ENCODE measurements around the gene LIG4. TPM values are rescaled to one million over a fixed set of nuclear protein-coding genes. Genes with fewer than 3 reads are reported as not detected.
A peak's percentile ranks its signal among the peaks of the same experiment; 100 is the strongest.

Gene LIG4
- polyA plus RNA-seq, 6 donors from 2014 or later, result 8.7 to 13.2 (median 11.2) TPM

GRCh38 chr13:108185223-108185622, 30.1 kb downstream of the LIG4 start:
- Mint-ChIP-seq H3K9me3 (peaks cover 0 to 8% (median 0%) of the 10 kb centered on the region in 7 donors), H3K4me3 (peak overlapping the region in 7 of 8 donors; percentile 61 to 82 (median 73)), H3K4me1 (peaks cover 15 to 32% (median 18%) of the 10 kb centered on the region in 3 donors), H3K27ac (peak overlapping the region; percentile 90 to 99 (median 96)), H3K27me3 (no peaks in the 10 kb centered on the region), H3K36me3 (peaks cover 0 to 9% of the 10 kb centered on the region in 2 donors)
- DNase-seq, result peak; percentile 56
- peak; percentile 98 for ATAC-seq (ENCODE audit: low read depth in 2 of 2)

GRCh38 chr13:108182652-108183051, 32.7 kb downstream of the LIG4 start:
- Mint-ChIP-seq H3K9me3 (peaks cover 0 to 2% (median 0%) of the 10 kb centered on the region in 7 donors), H3K27me3 (no peaks in the 10 kb centered on the region), H3K4me3 (no peak overlapping the region), H3K4me1 (peaks cover 15 to 32% (median 18%) of the 10 kb centered on the region in 3 donors), H3K27ac (peak overlapping the region in 1 of 6 donors; percentile 90), H3K36me3 (peaks cover 0 to 9% of the 10 kb centered on the region in 2 donors)
- ATAC-seq (ENCODE audit: low read depth in 2 of 2) (no peak), DNase-seq (no peak)

- peaks cover 0 to 9% of the 10 kb centered on the region in 2 donors for H3K36me3 Mint-ChIP-seq
- ATAC-seq (ENCODE audit: low read depth in 2 of 2) (no peak), DNase-seq (no peak)
- H3K4me3 Mint-ChIP-seq, result no peak overlapping the region
- peaks cover 0 to 12% (median 6%) of the 10 kb centered on the region in 7 donors for H3K9me3 Mint-ChIP-seq
- peak overlapping the region in 1 of 6 donors; percentile 5 for H3K27ac Mint-ChIP-seq
- no peaks in the 10 kb centered on the region for H3K27me3 Mint-ChIP-seq
- peaks cover under 1 to 2% (median 1%) of the 10 kb centered on the region in 3 donors for H3K4me1 Mint-ChIP-seq
Observed at GRCh38 chr13:108178078-108178477, 37.3 kb downstream of the LIG4 start.

GRCh38 chr13:108176685-108177274, 38.6 kb downstream of the LIG4 start:
- Mint-ChIP-seq H3K27me3 (peaks cover 0 to 12% (median 4%) of the 10 kb centered on the region in 3 donors), H3K4me1 (peaks cover 0 to 2% (median 0%) of the 10 kb centered on the region in 3 donors), H3K36me3 (peaks cover 0 to 13% of the 10 kb centered on the region in 2 donors), H3K4me3 (no peak overlapping the region), H3K27ac (peak overlapping the region in 3 of 6 donors; percentile 57 to 74 (median 73)), H3K9me3 (peaks cover 0 to 18% (median 12%) of the 10 kb centered on the region in 7 donors)
- DNase-seq (peak; percentile 59), ATAC-seq (ENCODE audit: low read depth in 2 of 2) (peak; percentile 41 to 82)

GRCh38 chr13:108168929-108169328, 46.4 kb downstream of the LIG4 start:
- no peak for ATAC-seq (ENCODE audit: low read depth in 2 of 2)
- DNase-seq, result no peak
- Mint-ChIP-seq H3K4me1 (no peaks in the 10 kb centered on the region), H3K4me3 (no peak overlapping the region), H3K27me3 (peaks cover 16 to 59% (median 55%) of the 10 kb centered on the region in 3 donors), H3K36me3 (peaks cover 11 to 32% of the 10 kb centered on the region in 2 donors), H3K9me3 (peaks cover 16 to 37% (median 27%) of the 10 kb centered on the region in 7 donors), H3K27ac (no peak overlapping the region)

- peaks cover 11 to 17% of the 10 kb centered on the region in 2 donors for H3K36me3 Mint-ChIP-seq
- no peak overlapping the region for H3K27ac Mint-ChIP-seq
- DNase-seq, result no peak
- no peaks in the 10 kb centered on the region for H3K4me1 Mint-ChIP-seq
- ATAC-seq (ENCODE audit: low read depth in 2 of 2), result no peak
- H3K9me3 Mint-ChIP-seq, result peaks cover 0 to 18% (median 13%) of the 10 kb centered on the region in 7 donors
- no peak overlapping the region for H3K4me3 Mint-ChIP-seq
- peaks cover 20 to 68% (median 44%) of the 10 kb centered on the region in 3 donors for H3K27me3 Mint-ChIP-seq
Observed at GRCh38 chr13:108166078-108166477, 49.3 kb downstream of the LIG4 start.

GRCh38 chr13:108158746-108159145, 56.6 kb downstream of the LIG4 start:
- Mint-ChIP-seq H3K36me3 (no peaks in the 10 kb centered on the region), H3K27me3 (peaks cover 10 to 38% (median 22%) of the 10 kb centered on the region in 3 donors), H3K4me3 (no peak overlapping the region), H3K27ac (peak overlapping the region in 1 of 6 donors; percentile 22), H3K4me1 (no peaks in the 10 kb centered on the region), H3K9me3 (peaks cover 0 to 2% (median 0%) of the 10 kb centered on the region in 7 donors)
- ATAC-seq (ENCODE audit: low read depth in 2 of 2) (no peak), DNase-seq (no peak)

Other genes with a start within 250 kb of the LIG4 start
- gene ABHD13, start 2.9 kb upstream of the LIG4 start, polyA plus RNA-seq (ENCODE audit: low read depth in 6 of 6), result 10 to 100 TPM; 10.1 to 14.8 (median 12.3) TPM
- 10 to 100 TPM in 1 of 6 donors, 1 to 10 TPM in 4, not detected in 1; 3.2 to 20.6 (median 4.6) TPM for gene TNFSF13B, start 54.2 kb upstream of the LIG4 start, polyA plus RNA-seq (ENCODE audit: low read depth in 6 of 6)